ENCODE measurements around the gene PTBP1. TPM values are rescaled to one million over a fixed set of nuclear protein-coding genes. Genes with fewer than 3 reads are reported as not detected.
A peak's percentile ranks its signal among the peaks of the same experiment; 100 is the strongest.

The PTBP1 gene
- total and polyA plus RNA-seq, 2 of the 13 experiments (the other 11 are each of a cell fraction or from before 2014, with no cell fraction given): 195 to 288 TPM

- no peak for TF ChIP-seq ZNF407 (CRISPR knock-in tag; IDR thresholded peaks at IDR 0.05; ENCODE audit: not compliant biosample characterization)
- no peak for TF ChIP-seq HMGXB4 (CRISPR knock-in tag; IDR thresholded peaks at IDR 0.05; ENCODE audit: borderline replicate concordance in 1 of 2, low read depth in 1 of 2)
- TF ChIP-seq KDM3A (CRISPR knock-in tag; IDR thresholded peaks at IDR 0.05; ENCODE audit: low read depth): no peak
- TF ChIP-seq ZNF318 (CRISPR knock-in tag; IDR thresholded peaks at IDR 0.05): peak; percentile 30; the same call in 1 of the 2 replicates
- TF ChIP-seq ZFP91 (CRISPR knock-in tag; IDR thresholded peaks at IDR 0.05; ENCODE audit: borderline replicate concordance): peak; percentile 26; the same call in 1 of the 2 replicates
These were observed 16.2 kb downstream of the PTBP1 start (continued) for GRCh38 chr19:813219-814151.
